ENCODE data around the gene BCAS3.
"Not testable (repeated sequence)": the region's sequence is repeated elsewhere in the genome, so short reads cannot be mapped to it uniquely, and the experiment has no call there.

The BCAS3 gene

DNA sequence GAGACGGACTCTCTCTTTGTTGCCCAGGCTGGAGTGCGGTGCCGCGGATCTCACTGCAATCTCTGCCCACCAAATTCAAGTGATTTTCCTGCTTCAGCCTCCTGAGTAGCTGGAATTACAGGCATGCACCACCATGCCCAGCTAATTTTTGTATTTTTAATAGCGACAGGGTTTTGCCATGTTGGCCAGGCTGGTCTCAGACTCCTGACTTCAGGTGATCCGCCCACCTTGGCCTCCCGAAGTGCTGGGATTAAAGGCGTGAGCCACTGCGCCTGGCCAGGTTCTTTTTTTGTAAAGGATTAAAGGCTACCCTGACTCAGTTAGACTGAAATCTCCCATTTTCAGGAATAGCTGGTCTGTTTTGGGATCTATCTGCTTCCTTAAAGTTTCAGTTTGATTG, 681.9 kb downstream of the BCAS3 start:
- H3K4me3 Mint-ChIP-seq: not testable (repeated sequence)

DNA sequence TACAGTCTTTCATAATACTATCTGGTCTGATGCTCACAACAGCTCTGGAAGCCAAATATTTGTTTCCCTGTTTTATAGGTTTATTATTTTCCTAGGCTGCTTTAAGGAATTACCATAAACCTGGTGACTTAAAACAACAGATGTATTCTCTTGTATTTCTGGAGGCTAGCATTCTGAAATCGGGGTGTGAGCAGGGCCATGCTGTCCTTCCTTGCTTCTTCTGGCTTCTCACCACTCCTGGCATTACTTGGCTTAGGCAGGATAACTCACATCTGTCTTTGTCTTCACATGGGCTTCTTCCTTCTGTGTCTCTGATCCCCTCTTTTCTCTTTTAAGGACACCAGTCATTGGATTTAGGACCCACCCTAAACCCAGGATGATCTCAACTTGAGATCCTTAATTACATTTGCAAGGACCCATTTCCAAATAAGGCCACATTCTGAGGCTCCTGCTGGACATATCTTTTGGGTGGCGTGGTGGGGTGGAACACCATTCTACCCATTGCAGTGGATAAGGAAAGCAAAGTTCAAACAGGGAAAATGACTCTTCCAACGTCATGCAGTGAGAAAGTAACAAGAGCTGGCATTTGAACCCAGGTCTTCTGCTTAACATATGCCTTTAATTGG, 682.8 kb downstream of the BCAS3 start:
- Mint-ChIP-seq H3K4me1 (no peaks in the 10 kb centered on the region), H3K27ac (no peak overlapping the region), H3K27me3 (no peaks in the 10 kb centered on the region), H3K4me3 (no peak overlapping the region), H3K36me3 (ENCODE audit: low read depth) (no peaks in the 10 kb centered on the region), H3K9me3 (no peaks in the 10 kb centered on the region)
- DNase-seq: no peak
- no peak for ATAC-seq

More for the DNA sequence above, 681.9 kb downstream of the BCAS3 start:
- not testable (repeated sequence) for H3K27ac Mint-ChIP-seq; DNase-seq; H3K4me1 Mint-ChIP-seq; H3K36me3 Mint-ChIP-seq (ENCODE audit: low read depth); H3K27me3 Mint-ChIP-seq; H3K9me3 Mint-ChIP-seq; ATAC-seq

DNA sequence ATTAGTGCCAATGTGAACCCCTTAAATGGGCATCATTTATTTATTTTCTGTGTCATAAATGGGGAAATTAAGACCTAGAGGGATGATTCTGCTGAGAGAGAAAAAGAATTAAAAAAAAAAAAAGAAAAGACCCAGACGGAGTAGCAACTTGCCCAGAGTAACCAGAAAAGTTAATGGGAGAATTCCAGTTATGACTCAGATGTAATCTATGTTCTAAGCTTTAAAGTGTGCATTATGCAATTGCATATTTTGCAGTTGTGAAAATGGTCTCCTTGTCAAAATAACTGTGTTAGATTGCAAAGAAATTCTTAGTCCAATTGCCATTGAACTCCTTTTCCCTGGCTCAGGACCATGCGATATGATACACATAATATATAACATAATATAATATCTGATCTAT, 683.4 kb downstream of the BCAS3 start:
- H3K36me3 Mint-ChIP-seq (ENCODE audit: low read depth): no peaks in the 10 kb centered on the region
- no peak for ATAC-seq
- H3K27me3 Mint-ChIP-seq: no peaks in the 10 kb centered on the region
- DNase-seq: no peak
- no peaks in the 10 kb centered on the region for H3K4me1 Mint-ChIP-seq
- no peak overlapping the region for H3K4me3 Mint-ChIP-seq
- no peak overlapping the region for H3K27ac Mint-ChIP-seq
- H3K9me3 Mint-ChIP-seq: no peaks in the 10 kb centered on the region

DNA sequence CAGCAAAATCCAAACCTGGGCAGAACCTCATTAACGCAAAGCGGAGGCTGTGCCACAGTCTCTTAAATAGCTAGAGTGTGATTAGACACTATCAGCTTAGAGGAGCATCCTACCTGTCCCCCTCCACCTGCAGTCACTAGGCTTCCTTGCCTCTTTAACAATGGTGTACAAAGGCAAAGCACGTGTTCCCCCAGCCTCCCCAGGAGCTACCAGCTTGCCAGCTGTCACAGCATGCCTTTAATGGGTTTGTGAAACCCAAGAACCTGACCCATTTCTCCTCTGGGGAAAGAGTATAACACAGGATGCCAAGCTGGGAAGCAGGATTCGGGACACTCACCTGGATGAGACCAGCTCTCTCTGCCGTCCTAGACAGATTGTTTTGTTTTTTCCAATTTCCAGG, 684.7 kb downstream of the BCAS3 start:
- Mint-ChIP-seq H3K27ac (no peak overlapping the region), H3K9me3 (no peaks in the 10 kb centered on the region), H3K4me3 (no peak overlapping the region), H3K36me3 (ENCODE audit: low read depth) (no peaks in the 10 kb centered on the region), H3K4me1 (no peaks in the 10 kb centered on the region), H3K27me3 (no peaks in the 10 kb centered on the region)
- no peak for ATAC-seq
- no peak for DNase-seq

DNA sequence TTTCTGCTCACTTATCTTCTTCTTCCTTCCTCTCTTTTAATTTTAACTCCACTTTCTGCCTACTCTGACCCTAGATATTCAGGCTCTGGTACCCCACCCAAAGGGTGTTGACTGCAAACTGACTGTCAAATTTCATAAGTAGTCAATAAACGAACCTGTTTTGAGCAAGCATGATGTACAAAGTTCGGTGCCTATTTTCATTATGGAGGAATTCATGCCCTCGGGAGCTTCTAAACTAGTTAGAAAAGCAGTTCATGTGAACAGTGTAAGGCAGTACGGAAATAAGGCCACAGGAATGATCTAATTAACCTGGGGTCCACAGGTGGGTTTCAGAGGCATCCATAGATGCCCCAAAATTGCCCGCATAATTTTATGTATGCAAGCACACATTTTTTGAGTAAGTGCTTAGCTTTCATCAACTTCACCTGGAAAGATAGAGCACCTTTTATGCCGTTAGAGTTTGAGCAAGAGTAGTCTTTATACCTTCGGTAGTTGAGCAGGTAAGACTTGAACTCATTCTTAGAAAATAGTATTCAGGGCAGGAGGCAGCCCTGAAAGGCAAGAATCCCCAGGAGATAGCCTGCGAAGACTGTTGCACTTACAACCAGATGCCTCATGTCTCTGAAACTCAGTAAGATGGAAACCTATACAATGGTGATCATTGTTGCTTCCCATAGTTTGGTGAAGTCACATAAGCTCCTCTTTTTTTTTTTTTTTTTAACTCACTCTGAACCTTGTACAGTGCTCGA, 685.4 kb downstream of the BCAS3 start:
- Mint-ChIP-seq H3K27me3 (no peaks in the 10 kb centered on the region), H3K4me3 (no peak overlapping the region), H3K36me3 (ENCODE audit: low read depth) (no peaks in the 10 kb centered on the region), H3K4me1 (no peaks in the 10 kb centered on the region), H3K9me3 (no peaks in the 10 kb centered on the region), H3K27ac (no peak overlapping the region)
- DNase-seq: no peak
- ATAC-seq: no peak

DNA sequence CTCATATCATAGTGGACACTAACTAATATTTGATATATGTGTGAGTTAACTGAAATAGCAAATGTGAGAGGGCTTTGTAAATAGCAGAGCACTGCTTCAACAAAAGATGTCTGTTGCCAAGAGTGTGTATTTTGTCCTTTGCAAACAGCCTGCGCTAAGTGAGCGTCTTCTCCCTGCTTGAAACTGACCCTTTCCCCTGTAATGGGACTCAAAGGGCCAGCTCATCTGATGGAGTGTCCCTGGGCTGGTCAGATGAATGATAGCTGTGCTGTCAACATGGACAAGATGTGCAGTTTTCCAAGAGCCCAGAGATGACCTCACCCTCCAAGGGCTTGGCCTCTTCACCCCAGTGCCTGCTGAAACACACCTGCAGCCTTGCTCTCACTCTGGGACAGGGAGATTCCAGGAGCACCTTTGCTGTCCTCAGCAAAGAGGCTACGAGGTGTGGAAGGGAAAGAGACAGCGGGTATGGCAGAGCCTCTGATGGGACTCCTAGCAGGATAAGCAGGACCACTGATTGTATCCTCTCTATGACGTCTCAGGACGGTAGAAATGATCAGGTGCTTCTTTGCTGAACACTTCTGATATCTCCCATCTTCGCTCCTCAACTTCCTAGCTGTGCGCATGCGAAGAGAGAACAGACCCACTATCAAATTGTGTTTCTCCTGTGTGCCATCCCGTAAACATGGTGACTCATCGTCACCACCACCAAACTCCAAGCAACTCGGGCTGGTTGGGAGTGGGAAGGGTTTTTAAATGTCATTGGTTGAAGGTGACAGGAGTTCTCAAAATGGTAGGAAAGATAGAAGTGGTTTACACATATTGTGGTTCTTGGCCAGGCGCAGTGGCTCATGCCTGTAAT, 686.2 kb downstream of the BCAS3 start:
- Mint-ChIP-seq H3K27ac (no peak overlapping the region), H3K36me3 (ENCODE audit: low read depth) (no peaks in the 10 kb centered on the region), H3K27me3 (no peaks in the 10 kb centered on the region), H3K4me1 (no peaks in the 10 kb centered on the region), H3K9me3 (no peaks in the 10 kb centered on the region), H3K4me3 (no peak overlapping the region)
- ATAC-seq (no peak), DNase-seq (no peak)

GRCh38 chr17:61364463-61364846, 686.8 kb downstream of the BCAS3 start:
- no peaks in the 10 kb centered on the region for H3K27me3 Mint-ChIP-seq
- H3K9me3 Mint-ChIP-seq: no peaks in the 10 kb centered on the region
- DNase-seq (no peak), ATAC-seq (no peak)
- no peaks in the 10 kb centered on the region for H3K4me1 Mint-ChIP-seq
- no peak overlapping the region for H3K4me3 Mint-ChIP-seq
- no peak overlapping the region for H3K27ac Mint-ChIP-seq
- H3K36me3 Mint-ChIP-seq (ENCODE audit: low read depth): no peaks in the 10 kb centered on the region

DNA sequence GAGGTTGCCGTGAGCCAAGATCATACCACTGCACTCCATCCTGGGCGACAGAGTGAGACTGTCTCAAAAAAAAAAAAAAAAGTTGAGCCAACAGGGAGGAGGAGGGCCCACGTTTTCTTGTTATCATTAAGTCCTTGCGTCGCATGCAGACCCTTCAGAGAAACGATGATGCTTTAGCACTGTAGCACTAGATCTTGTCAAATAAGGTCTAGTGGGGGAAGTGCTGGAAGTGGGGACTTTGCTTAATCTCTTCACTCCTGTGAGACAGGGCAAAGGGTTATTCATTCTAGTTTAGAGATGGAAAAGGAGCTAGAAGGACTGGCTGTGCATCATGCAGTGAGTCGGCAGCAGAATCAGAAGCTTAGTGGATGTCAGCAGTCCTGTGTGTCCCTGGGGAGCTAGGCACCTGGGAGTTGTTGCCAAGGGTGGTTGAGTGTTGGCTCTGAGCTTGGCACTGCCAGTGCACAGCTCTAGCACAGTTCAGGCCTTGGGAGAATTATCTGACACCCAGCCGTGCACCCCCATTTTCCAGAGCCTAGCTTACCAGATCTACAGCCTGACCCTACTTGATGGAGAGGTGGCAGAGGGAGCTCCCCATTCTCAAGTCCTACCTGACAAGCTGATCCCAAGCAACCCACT, 688.5 kb downstream of the BCAS3 start:
- DNase-seq: no peak
- no peak overlapping the region for H3K27ac Mint-ChIP-seq
- no peaks in the 10 kb centered on the region for H3K36me3 Mint-ChIP-seq (ENCODE audit: low read depth)
- no peaks in the 10 kb centered on the region for H3K27me3 Mint-ChIP-seq
- no peaks in the 10 kb centered on the region for H3K9me3 Mint-ChIP-seq
- H3K4me1 Mint-ChIP-seq: no peaks in the 10 kb centered on the region
- ATAC-seq: no peak
- H3K4me3 Mint-ChIP-seq: no peak overlapping the region

GRCh38 chr17:61366715-61367413, 689.2 kb downstream of the BCAS3 start:
- H3K27me3 Mint-ChIP-seq: no peaks in the 10 kb centered on the region
- no peaks in the 10 kb centered on the region for H3K36me3 Mint-ChIP-seq (ENCODE audit: low read depth)
- no peak for ATAC-seq
- H3K4me3 Mint-ChIP-seq: no peak overlapping the region
- no peak for DNase-seq
- H3K27ac Mint-ChIP-seq: no peak overlapping the region
- H3K9me3 Mint-ChIP-seq: no peaks in the 10 kb centered on the region
- H3K4me1 Mint-ChIP-seq: no peaks in the 10 kb centered on the region

DNA sequence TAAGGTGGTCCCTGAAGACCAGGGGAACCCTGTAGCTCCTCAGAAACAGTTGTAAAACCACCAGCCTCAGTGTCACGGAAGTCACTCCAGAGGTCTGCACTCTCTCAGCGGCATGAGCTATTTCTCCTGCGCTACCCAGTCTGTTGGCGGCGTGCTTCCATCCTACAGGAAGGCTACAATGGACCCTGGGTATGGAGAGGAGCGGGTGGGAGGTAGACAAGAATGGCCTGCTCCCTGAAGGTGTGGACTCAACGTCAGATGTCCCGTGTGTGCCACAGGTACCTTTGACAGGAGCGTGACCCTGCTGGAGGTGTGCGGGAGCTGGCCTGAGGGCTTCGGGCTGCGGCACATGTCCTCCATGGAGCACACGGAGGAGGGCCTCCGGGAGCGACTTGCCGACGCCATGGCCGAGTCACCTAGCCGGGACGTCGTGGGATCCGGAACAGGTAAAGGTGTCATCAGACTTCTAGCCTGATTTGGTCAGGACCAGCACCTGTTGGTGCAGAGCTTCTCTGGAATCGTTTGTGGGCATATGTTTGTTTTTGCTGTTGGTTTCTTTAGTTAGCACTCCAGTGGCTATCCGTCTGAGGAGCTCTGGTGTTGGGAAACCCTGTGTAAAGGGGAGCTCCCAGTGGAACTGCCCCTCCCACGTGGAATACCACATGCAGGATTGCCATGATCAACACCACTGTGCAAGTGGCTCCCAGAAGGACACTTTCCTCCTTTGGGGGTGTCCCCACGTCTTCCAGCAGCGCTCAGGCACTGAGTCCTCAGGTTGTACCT, 690.6 kb downstream of the BCAS3 start:
- no peak for ATAC-seq
- no peaks in the 10 kb centered on the region for H3K27me3 Mint-ChIP-seq

GRCh38 chr17:61368832-61369450, 691.3 kb downstream of the BCAS3 start:
- H3K27me3 Mint-ChIP-seq: no peaks in the 10 kb centered on the region
- ATAC-seq: no peak
- H3K4me3 Mint-ChIP-seq: no peak overlapping the region
- H3K36me3 Mint-ChIP-seq (ENCODE audit: low read depth): no peaks in the 10 kb centered on the region
- H3K9me3 Mint-ChIP-seq: no peaks in the 10 kb centered on the region
- H3K4me1 Mint-ChIP-seq: no peaks in the 10 kb centered on the region
- DNase-seq: no peak
- no peak overlapping the region for H3K27ac Mint-ChIP-seq

More for the DNA sequence above, 690.6 kb downstream of the BCAS3 start:
- no peaks in the 10 kb centered on the region for H3K4me1 Mint-ChIP-seq
- H3K36me3 Mint-ChIP-seq (ENCODE audit: low read depth): no peaks in the 10 kb centered on the region
- H3K4me3 Mint-ChIP-seq: no peak overlapping the region
- H3K27ac Mint-ChIP-seq: no peak overlapping the region
- no peaks in the 10 kb centered on the region for H3K9me3 Mint-ChIP-seq
- no peak for DNase-seq

DNA sequence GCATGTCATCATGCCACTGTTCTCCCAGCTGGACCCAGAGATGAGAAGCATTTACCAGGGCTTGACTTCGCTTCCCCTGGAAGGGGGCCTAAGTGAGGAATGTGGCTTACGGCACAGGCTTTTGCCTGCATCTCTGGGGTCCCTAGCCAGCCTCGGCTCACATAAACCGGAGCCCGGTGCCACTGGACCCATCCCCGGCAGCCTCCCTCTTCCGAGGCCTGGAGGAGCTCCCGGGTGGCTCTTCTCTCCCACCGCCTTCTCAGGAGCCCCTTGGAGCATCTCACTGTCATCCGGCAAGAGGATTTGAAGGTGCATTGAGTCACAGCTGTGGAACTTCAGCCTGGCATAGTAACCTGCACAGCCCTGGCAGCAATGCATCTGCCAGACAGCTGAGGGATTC, 692.1 kb downstream of the BCAS3 start:
- no peak for ATAC-seq
- H3K27ac Mint-ChIP-seq: no peak overlapping the region
- H3K36me3 Mint-ChIP-seq (ENCODE audit: low read depth): no peaks in the 10 kb centered on the region
- no peaks in the 10 kb centered on the region for H3K9me3 Mint-ChIP-seq
- DNase-seq: no peak
- H3K4me3 Mint-ChIP-seq: no peak overlapping the region
- H3K4me1 Mint-ChIP-seq: no peaks in the 10 kb centered on the region
- H3K27me3 Mint-ChIP-seq: no peaks in the 10 kb centered on the region

DNA sequence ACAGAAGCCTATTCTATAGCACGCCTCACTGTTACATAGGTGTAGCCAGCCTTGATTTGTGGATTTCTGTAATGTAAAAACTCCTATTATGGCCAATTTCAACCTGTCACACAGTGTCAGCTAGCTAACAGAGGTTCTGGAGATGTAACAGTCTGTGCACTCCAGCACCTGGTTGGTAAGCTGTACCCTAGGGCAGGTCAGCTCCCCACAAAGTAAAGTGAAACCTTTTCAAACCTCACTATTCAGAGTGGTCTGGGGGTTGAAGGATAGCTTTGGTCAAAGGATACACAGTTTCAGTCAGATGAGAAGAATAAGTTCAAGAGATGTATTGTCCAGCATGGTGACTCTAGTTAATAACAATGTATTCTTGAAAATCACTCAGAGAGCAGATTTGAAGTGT, 693.5 kb downstream of the BCAS3 start:
- DNase-seq: no peak
- Mint-ChIP-seq H3K27me3 (no peaks in the 10 kb centered on the region), H3K4me1 (no peaks in the 10 kb centered on the region), H3K36me3 (ENCODE audit: low read depth) (no peaks in the 10 kb centered on the region), H3K4me3 (no peak overlapping the region), H3K27ac (no peak overlapping the region), H3K9me3 (no peaks in the 10 kb centered on the region)
- no peak for ATAC-seq

Data from activated naive CD8-positive, alpha-beta T cell treated with anti-CD3 and anti-CD28 coated beads, Interleukin-2, amount 50 U/mL, for 24 hours (primary cell).